ENCODE results near the gene POP4.

GRCh38 chr19:29651622-29652394 is 45.7 kb downstream of the POP4 start:
- TF ChIP-seq CTCF (IDR thresholded peaks at IDR 0.05; ENCODE audit: low read length): no peak
- no peak for TF ChIP-seq EZH2 (optimal IDR thresholded peaks at IDR 0.05; ENCODE audit: low read depth, low read length)
- no peak for TF ChIP-seq EZH2phosphoT487 (IDR thresholded peaks at IDR 0.05; ENCODE audit: low read length)

All from MM.1S (cell line).